HEK293 (cell line): Measurements from ENCODE around the gene MRC2.

Experiments
- CTCF ChIA-PET: fragments of 350-600 bp; formaldehyde crosslinking; extraction: SDS; loops from one replicate; lab custom pipeline; 2021; ENCODE audit warnings: antibody characterized with exemption; lab: Yijun Ruan, JAX
- POLR2A ChIA-PET: fragments of 300-600 bp; formaldehyde crosslinking; extraction: SDS; loops from one replicate; lab custom pipeline; 2020; ENCODE audit warnings: antibody characterized with exemption, inconsistent platforms; lab: Yijun Ruan, JAX
- H3K27ac ChIP-seq: fragments of 200-500 bp; sonication (Bioruptor generic); 2 replicates; pipeline ENCODE4 v1.5.1; 2014; ENCODE audit warnings: low read depth, low read length, control low read depth, inconsistent platforms; ENCODE audit errors: extremely low read depth
- H3K36me3 ChIP-seq, 2 experiments: fragments of 200-500 bp in 1 of 2; sonication (Bioruptor generic) in 1 of 2; 1 replicate in 1 of 2; 2 replicates in 1 of 2; pipeline ENCODE4 v1.5.1; 2014 to 2017; ENCODE audit warnings: inconsistent platforms in 2 of 2, low read length in 2 of 2; ENCODE audit not compliant: control insufficient read depth in 2 of 2, insufficient read depth in 1 of 2
- H3K4me1 ChIP-seq: fragments of 200-500 bp; sonication (Bioruptor generic); 2 replicates; pipeline ENCODE4 v1.5.1; 2014; ENCODE audit warnings: mild to moderate bottlenecking, low read length, inconsistent platforms; ENCODE audit not compliant: control insufficient read depth, insufficient read depth
- H3K4me3 ChIP-seq: 2 replicates; pipeline ENCODE4 v1.5.1; 2011; ENCODE audit warnings: low read depth, mild to moderate bottlenecking, control low read depth, low read length, moderate library complexity
- H3K9me3 ChIP-seq: fragments of 200-500 bp; sonication (Bioruptor generic); 2 replicates; pipeline ENCODE4 v1.5.1; 2014; ENCODE audit warnings: low read depth, low read length, inconsistent platforms; ENCODE audit not compliant: control insufficient read depth, insufficient read depth
- ATF2 ChIP-seq: fragments of 450-650 bp; formaldehyde crosslinking; IDR thresholded peaks from 2 replicates; pipeline ENCODE4 v1.5.1; 2016; ENCODE audit warnings: missing biosample characterization, missing genetic modification characterization, low read depth
- BCL11A ChIP-seq: fragments of 450-650 bp; formaldehyde crosslinking; IDR thresholded peaks from 2 replicates; pipeline ENCODE4 v1.5.1; 2016; ENCODE audit warnings: low read depth, missing biosample characterization, missing genetic modification characterization
- CTCF ChIP-seq: fragments of 450-650 bp; formaldehyde crosslinking; IDR thresholded peaks from 2 replicates; pipeline ENCODE4 v1.5.1; 2016; ENCODE audit warnings: missing biosample characterization, missing genetic modification characterization
- PRDM1 ChIP-seq: fragments of 450-650 bp; formaldehyde crosslinking; IDR thresholded peaks from 2 replicates; pipeline ENCODE4; 2016; ENCODE audit warnings: missing biosample characterization, missing genetic modification characterization
- SCRT2 ChIP-seq: fragments of 450-650 bp; formaldehyde crosslinking; IDR thresholded peaks from 2 replicates; pipeline ENCODE4 v1.5.1; 2016; ENCODE audit warnings: missing biosample characterization, missing genetic modification characterization
- SETDB1 ChIP-seq: IDR thresholded peaks from one replicate; pipeline ENCODE4 v1.6.1; 2017; ENCODE audit warnings: mild to moderate bottlenecking, low read length, moderate library complexity, mixed read lengths; ENCODE audit not compliant: insufficient read length
- SP2 ChIP-seq: fragments of 450-650 bp; formaldehyde crosslinking; IDR thresholded peaks from 2 replicates; pipeline ENCODE4 v1.5.1; 2016; ENCODE audit warnings: missing biosample characterization, missing genetic modification characterization
- SP3 ChIP-seq: fragments of 450-650 bp; formaldehyde crosslinking; IDR thresholded peaks from 2 replicates; pipeline ENCODE4 v1.5.1; 2016; ENCODE audit warnings: missing biosample characterization, missing genetic modification characterization
- TCF7L2 ChIP-seq: IDR thresholded peaks from 2 replicates; pipeline ENCODE4 v1.6.1; 2011; ENCODE audit warnings: low read depth, mild to moderate bottlenecking, inconsistent platforms, low read length, moderate library complexity, borderline replicate concordance
- ZBTB8A ChIP-seq: fragments of 450-650 bp; formaldehyde crosslinking; IDR thresholded peaks from 2 replicates; pipeline ENCODE4 v1.5.1; 2016; ENCODE audit warnings: missing biosample characterization, missing genetic modification characterization
- ZNF292 ChIP-seq: fragments of 450-650 bp; formaldehyde crosslinking; IDR thresholded peaks from 2 replicates; pipeline ENCODE4 v1.5.1; 2016; ENCODE audit warnings: low read depth, missing biosample characterization, missing genetic modification characterization, borderline replicate concordance
- ZNF416 ChIP-seq: fragments of 450-650 bp; formaldehyde crosslinking; IDR thresholded peaks from 2 replicates; pipeline ENCODE4 v1.5.1; 2016; ENCODE audit warnings: missing biosample characterization, missing genetic modification characterization
- ZNF548 ChIP-seq: fragments of 450-650 bp; formaldehyde crosslinking; IDR thresholded peaks from 2 replicates; pipeline ENCODE4 v1.5.1; 2016; ENCODE audit warnings: missing biosample characterization, missing genetic modification characterization
- ZNF76 ChIP-seq: fragments of 450-650 bp; formaldehyde crosslinking; IDR thresholded peaks from 2 replicates; pipeline ENCODE4; 2016; ENCODE audit warnings: low read depth, missing biosample characterization, missing genetic modification characterization, borderline replicate concordance
- ZNF776 ChIP-seq: fragments of 450-650 bp; formaldehyde crosslinking; IDR thresholded peaks from 2 replicates; pipeline ENCODE4 v1.5.0; 2017; ENCODE audit warnings: missing biosample characterization, missing genetic modification characterization, borderline replicate concordance
- ZNF785 ChIP-seq: fragments of 450-650 bp; formaldehyde crosslinking; IDR thresholded peaks from 2 replicates; pipeline ENCODE4 v1.5.1; 2016; ENCODE audit warnings: missing biosample characterization, missing genetic modification characterization
- ZXDB ChIP-seq: fragments of 450-650 bp; formaldehyde crosslinking; IDR thresholded peaks from 2 replicates; pipeline ENCODE4 v1.5.1; 2016; ENCODE audit warnings: missing biosample characterization, missing genetic modification characterization
- TF ChIP-seq, protein P1 (sequence below): fragments of 450-650 bp; formaldehyde crosslinking; IDR thresholded peaks from 2 replicates; pipeline ENCODE4; 2016; ENCODE audit warnings: missing biosample characterization, missing genetic modification characterization
- TF ChIP-seq, protein P2 (sequence below): fragments of 450-650 bp; formaldehyde crosslinking; IDR thresholded peaks from 2 replicates; pipeline ENCODE4 v1.5.1; 2016; ENCODE audit warnings: missing biosample characterization, missing genetic modification characterization
- TF ChIP-seq, protein P3 (sequence below): fragments of 450-650 bp; formaldehyde crosslinking; IDR thresholded peaks from 2 replicates; pipeline ENCODE4 v1.5.1; 2017; ENCODE audit warnings: missing biosample characterization, missing genetic modification characterization

MRC2 gene

GRCh38 chr17:62587554-62587953 is 39.9 kb upstream of the MRC2 start:
- no peak for TF ChIP-seq PRDM1
- no peak for TF ChIP-seq ZNF416
- TF ChIP-seq BCL11A (tag by site-specific recombination): no peak
- TF ChIP-seq, protein P1, sequence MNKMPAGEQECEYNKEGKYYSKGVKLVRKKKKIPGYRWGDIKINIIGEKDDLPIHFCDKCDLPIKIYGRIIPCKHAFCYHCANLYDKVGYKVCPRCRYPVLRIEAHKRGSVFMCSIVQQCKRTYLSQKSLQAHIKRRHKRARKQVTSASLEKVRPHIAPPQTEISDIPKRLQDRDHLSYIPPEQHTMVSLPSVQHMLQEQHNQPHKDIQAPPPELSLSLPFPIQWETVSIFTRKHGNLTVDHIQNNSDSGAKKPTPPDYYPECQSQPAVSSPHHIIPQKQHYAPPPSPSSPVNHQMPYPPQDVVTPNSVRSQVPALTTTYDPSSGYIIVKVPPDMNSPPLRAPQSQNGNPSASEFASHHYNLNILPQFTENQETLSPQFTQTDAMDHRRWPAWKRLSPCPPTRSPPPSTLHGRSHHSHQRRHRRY (tag by site-specific recombination): no peak
- no peak for TF ChIP-seq SP3 (tag by site-specific recombination)
- TF ChIP-seq SCRT2: peak; percentile 46; the same call in 1 of the 2 replicates
- no peak for TF ChIP-seq ZNF776 (tag by site-specific recombination)
- no peak for TF ChIP-seq ZNF548 (tag by site-specific recombination)
- peaks cover 33 to 64% of the 10 kb centered on the region in 2 experiments for H3K36me3 ChIP-seq
- ChIA-PET CTCF (no interaction called here), POLR2A (no interaction called here)
- no peaks in the 10 kb centered on the region for H3K4me1 ChIP-seq
- no peak overlapping the region for H3K27ac ChIP-seq
- no peak overlapping the region for H3K4me3 ChIP-seq
- H3K9me3 ChIP-seq: no peaks in the 10 kb centered on the region

GRCh38 chr17:62588109-62588508 is 39.4 kb upstream of the MRC2 start:
- POLR2A ChIA-PET: no interaction called here
- Histone ChIP-seq H3K4me3 (no peak overlapping the region), H3K4me1 (no peaks in the 10 kb centered on the region), H3K27ac (no peak overlapping the region; the same call in 1 of the 2 replicates)
- TF ChIP-seq TCF7L2: no peak
- TF ChIP-seq SP2 (tag by site-specific recombination): no peak
- TF ChIP-seq, protein P2, sequence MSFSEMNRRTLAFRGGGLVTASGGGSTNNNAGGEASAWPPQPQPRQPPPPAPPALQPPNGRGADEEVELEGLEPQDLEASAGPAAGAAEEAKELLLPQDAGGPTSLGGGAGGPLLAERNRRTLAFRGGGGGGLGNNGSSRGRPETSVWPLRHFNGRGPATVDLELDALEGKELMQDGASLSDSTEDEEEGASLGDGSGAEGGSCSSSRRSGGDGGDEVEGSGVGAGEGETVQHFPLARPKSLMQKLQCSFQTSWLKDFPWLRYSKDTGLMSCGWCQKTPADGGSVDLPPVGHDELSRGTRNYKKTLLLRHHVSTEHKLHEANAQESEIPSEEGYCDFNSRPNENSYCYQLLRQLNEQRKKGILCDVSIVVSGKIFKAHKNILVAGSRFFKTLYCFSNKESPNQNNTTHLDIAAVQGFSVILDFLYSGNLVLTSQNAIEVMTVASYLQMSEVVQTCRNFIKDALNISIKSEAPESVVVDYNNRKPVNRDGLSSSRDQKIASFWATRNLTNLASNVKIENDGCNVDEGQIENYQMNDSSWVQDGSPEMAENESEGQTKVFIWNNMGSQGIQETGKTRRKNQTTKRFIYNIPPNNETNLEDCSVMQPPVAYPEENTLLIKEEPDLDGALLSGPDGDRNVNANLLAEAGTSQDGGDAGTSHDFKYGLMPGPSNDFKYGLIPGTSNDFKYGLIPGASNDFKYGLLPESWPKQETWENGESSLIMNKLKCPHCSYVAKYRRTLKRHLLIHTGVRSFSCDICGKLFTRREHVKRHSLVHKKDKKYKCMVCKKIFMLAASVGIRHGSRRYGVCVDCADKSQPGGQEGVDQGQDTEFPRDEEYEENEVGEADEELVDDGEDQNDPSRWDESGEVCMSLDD (tag by site-specific recombination): no peak
- TF ChIP-seq ZNF76: no peak
- no peak for TF ChIP-seq ZBTB8A
- no peak for TF ChIP-seq ZXDB (tag by site-specific recombination)
- no peak for TF ChIP-seq SETDB1
- no peak for TF ChIP-seq CTCF (tag by site-specific recombination)
- no peak for TF ChIP-seq ZNF292 (tag by site-specific recombination)
- no peak for TF ChIP-seq ATF2 (tag by site-specific recombination)
- TF ChIP-seq, protein P3, sequence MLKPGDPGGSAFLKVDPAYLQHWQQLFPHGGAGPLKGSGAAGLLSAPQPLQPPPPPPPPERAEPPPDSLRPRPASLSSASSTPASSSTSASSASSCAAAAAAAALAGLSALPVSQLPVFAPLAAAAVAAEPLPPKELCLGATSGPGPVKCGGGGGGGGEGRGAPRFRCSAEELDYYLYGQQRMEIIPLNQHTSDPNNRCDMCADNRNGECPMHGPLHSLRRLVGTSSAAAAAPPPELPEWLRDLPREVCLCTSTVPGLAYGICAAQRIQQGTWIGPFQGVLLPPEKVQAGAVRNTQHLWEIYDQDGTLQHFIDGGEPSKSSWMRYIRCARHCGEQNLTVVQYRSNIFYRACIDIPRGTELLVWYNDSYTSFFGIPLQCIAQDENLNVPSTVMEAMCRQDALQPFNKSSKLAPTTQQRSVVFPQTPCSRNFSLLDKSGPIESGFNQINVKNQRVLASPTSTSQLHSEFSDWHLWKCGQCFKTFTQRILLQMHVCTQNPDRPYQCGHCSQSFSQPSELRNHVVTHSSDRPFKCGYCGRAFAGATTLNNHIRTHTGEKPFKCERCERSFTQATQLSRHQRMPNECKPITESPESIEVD (tag by site-specific recombination): no peak
- TF ChIP-seq ZNF785 (tag by site-specific recombination): no peak
- TF ChIP-seq, all 188 proteins: peak for 0
- CTCF ChIA-PET: no interaction called here
- H3K9me3 ChIP-seq: no peaks in the 10 kb centered on the region
- peaks cover 29 to 63% of the 10 kb centered on the region in 2 experiments for H3K36me3 ChIP-seq
